HG02840 (cell line): ENCODE results near the gene FADS2.

Source experiments
- ATAC-seq: cut with Tn5 transposase; IDR thresholded peaks from one replicate; pipeline ENCODE4 v1.9.1; 2021; ENCODE audit warnings: mild to moderate bottlenecking, moderate library complexity, moderate number of reproducible peaks; ENCODE audit not compliant: unreplicated experiment, low FRiP score

The FADS2 gene

GRCh38 chr11:61795459-61795858, 32.6 kb upstream of the FADS2 start:
- ATAC-seq, result no peak

DNA sequence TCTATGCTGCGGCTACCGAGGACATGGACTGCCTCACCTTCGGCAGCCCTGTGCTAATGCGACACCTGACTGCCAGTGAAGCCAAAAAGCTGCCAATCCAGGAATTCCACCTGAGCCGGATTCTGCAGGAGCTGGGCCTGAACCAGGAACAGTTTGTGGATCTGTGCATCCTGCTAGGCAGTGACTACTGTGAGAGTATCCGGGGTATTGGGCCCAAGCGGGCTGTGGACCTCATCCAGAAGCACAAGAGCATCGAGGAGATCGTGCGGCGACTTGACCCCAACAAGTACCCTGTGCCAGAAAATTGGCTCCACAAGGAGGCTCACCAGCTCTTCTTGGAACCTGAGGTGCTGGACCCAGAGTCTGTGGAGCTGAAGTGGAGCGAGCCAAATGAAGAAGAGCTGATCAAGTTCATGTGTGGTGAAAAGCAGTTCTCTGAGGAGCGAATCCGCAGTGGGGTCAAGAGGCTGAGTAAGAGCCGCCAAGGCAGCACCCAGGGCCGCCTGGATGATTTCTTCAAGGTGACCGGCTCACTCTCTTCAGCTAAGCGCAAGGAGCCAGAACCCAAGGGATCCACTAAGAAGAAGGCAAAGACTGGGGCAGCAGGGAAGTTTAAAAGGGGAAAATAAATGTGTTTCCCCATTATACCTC, 32.1 kb upstream of the FADS2 start:
- no peak for ATAC-seq

DNA sequence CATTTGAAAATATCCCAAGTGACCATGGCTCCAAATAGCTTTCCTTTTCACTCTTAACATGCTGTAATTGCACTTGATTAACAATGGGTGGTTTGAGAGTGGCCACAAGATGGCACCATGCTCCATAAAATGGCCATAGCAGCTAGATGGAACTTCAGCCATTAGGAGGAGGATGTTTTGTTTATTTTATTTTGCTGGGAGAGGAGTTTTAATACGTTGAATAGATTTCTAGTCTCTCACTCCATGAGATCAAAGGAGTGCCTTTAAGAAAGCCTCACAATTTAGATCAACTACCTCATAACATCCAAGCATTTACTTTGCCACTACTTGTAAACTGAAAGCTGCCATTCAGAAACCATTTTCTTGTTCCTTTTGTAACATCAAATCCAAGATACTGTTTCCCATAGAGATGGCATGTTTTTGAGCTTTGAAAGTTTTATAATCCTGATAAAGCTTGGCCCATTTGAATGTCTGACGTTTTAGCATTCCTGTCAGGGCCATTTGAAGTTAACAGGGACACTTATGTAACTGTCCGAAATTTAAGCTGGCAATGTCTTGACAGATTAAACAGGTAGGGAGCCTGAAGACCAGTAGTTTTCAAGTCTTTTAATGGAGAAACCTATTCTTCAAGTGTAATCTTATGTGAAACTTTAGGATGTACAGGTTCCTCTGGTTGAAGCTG, 30.7 kb upstream of the FADS2 start:
- ATAC-seq, result no peak

DNA sequence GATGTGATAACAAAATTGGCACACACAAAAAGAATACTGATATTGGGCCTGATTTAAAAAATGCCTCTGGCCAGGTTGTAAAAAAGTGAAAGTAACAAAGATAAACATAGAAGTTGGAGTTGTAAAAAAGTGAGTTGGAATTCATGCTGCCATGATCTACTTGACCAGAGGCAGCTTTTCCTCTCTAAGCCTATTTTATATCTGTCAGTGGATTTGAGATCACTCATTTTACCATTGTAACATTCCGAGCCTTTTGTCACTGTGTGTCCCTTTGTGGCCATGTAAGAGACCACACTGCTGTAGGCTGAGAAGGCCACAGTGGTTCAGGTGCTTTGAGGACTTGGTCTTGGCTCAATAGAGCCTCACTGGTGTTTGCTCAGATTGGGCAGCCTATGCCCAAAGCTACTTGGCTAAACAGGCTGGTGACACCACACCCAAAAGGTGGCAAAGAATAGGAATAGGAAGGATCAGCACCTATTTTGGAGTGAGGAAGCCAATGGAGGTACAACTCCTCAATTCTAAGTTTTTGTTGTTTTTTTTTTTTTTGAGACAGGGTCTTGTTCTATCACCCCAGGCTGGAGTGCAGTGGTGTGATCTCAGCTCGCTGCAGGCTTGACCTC, 28.3 kb upstream of the FADS2 start:
- ATAC-seq, result no peak

- ATAC-seq, result no peak
Measured at GRCh38 chr11:61800331-61801281, 27.5 kb upstream of the FADS2 start.

- no peak for ATAC-seq
Measured at GRCh38 chr11:61802605-61803004, 25.5 kb upstream of the FADS2 start.

DNA sequence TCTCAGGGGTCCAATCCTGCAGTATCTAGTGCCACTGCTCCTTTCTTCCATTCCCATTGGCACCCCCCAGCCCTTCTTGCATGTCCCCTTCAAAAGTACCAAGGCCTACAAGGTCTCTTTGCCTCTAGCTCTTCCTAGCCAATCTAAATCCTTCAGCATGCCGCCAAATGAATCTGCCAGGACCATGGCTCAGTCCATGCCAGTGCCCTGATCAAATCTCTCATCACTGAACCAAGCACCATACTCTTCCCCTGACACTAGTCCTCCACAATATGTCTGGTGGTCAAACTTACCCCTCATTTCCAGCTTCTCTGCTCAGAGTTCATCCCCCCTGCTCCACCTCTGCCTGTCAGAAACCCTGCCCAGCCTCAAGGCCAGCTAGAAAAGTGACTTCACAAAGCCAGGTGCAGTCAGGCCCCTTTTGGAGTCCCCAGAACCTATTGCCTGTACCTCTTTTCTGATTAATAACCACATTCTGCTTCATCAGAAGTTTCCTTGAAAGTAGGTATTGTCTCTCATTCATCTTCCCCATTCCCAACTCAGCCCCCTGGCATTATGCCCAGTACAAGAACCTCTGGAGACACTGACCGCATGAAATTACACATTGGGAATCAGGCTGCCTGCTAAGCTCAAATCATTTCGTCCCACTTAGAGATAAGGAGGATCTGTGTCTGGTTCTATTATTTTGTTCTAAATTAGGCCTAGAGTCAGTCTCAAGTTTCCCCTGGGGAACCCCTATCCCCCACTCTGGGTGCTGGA, 24.0 kb upstream of the FADS2 start:
- no peak for ATAC-seq

GRCh38 chr11:61805146-61805545, 23.0 kb upstream of the FADS2 start:
- no peak for ATAC-seq

- no peak for ATAC-seq
Measured at GRCh38 chr11:61806785-61807184, 21.3 kb upstream of the FADS2 start.

DNA sequence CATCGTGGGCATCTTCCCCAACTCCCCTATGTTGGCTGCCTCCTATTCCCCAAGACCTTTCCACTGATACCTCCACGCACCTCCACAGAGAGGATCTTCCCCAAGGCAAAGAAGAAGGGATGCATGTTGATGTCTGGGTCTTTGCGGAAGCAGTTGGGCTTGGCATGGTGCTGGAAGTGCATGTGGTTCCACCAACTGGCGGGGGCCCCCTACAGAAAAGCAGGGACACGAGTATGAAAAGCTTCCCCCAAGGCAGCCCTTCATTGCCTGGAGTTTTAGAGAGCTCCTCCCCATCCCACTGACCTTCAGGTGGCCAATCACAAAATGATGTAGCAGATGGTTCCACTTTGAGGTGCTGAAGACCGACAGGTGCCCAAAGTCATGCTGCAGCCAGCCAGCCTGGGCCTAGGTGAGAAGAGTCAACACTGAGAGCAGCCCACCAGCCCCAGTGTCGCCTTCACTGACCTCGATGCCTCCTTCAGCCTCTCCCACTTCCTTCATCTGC, 17.4 kb upstream of the FADS2 start:
- ATAC-seq, result no peak

DNA sequence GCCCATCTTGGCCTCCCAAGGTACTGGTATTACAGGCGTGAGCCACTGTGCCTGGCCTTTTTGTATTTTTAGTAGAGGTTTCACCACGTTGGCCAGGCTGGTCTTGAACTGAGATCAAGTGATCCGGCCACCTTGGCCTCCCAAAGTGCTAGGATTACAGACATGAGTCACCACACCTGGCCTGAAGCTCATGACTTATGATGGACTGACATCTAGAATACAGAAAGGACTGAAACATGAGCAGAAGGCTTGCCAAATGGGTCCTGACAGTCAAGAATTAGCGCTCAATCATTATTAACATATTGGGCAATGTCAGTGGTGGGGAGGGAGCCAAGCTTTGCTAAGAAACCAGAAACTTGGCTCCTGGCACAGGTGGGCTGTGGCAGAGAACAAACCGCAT, 16.3 kb upstream of the FADS2 start:
- ATAC-seq, result no peak

GRCh38 chr11:61812736-61813411, 15.2 kb upstream of the FADS2 start:
- ATAC-seq, result no peak

DNA sequence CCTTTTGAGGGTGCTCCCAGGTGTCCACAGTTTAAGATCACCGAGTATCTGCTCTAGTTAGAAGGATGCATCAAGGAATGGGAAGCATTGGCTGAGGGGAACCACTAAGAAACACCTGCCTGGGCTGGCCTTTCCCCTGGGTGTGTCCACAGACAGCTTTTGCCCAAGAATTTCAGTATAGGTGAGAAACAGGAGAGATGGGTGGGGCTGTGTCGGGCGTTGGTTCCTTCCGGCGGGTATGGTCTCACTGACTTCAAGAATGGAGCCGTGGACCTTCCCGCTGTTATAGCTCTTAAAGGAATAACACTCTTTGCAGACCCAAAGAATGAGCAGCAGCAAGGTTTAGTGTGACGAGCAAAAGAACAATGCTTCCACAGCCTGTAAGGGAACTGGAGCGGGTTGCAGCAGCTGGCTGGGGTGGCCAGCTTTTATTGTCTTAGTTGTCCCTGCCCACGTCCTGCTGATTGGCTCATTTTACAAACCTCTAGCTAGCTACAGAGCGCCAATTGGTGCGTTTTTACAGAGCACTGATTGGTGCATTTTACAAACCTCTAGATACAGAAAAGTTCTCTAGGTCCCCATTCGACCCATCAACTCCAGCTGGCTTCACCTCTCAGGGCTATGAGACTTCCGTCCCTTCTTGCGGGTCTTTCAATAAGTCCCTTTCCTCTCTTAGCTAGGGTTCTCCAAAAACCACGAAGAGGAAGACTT, 13.7 kb upstream of the FADS2 start:
- no peak for ATAC-seq

- no peak for ATAC-seq
Measured at GRCh38 chr11:61814958-61815789, 12.9 kb upstream of the FADS2 start.

DNA sequence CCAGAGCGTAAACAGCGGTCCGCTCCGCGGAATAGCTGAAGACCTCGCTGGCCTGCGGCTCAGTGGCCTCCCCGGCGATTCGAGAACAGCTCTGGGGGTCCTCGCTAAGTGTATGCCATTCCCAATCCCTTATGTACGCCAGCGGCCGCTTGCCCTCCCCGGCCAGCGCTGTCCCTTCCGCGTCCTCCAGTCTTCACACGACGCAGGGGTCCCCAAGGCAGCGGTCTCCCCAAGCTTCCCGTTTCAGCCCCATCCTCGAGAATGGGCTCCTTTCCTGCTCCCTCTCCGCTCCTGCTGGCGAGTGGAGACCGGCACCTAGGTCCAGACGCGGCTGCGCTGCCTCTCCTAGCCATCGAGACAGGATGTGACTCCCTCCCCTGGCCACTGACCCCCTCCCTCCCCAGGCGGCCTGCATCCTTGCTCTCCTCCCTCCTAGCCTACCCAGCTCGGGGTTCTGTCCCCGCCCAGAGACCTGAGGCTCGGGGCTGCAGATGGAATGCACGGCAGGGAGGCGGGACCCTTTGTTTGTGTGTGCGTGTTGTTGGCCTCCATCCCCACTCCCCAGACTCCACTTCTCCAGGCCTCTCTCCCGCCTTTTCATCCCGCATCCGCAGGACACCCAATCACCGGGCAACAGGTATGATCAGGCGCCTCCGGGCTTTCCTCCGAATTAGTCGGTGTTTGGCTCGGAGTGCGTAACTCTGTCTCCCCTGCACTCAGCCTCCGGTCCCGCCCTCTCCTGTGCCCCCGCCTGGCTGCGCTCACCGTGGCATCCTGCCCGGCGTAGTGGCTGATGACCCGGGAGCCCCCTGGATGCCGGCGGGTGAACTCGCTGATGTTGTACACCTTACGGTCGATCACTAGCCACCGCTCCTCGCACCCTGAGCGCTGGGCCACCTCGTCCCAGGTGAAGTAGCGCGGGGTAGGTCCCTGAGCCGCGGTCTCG, 12.0 kb upstream of the FADS2 start:
- peak; percentile 26 for ATAC-seq

DNA sequence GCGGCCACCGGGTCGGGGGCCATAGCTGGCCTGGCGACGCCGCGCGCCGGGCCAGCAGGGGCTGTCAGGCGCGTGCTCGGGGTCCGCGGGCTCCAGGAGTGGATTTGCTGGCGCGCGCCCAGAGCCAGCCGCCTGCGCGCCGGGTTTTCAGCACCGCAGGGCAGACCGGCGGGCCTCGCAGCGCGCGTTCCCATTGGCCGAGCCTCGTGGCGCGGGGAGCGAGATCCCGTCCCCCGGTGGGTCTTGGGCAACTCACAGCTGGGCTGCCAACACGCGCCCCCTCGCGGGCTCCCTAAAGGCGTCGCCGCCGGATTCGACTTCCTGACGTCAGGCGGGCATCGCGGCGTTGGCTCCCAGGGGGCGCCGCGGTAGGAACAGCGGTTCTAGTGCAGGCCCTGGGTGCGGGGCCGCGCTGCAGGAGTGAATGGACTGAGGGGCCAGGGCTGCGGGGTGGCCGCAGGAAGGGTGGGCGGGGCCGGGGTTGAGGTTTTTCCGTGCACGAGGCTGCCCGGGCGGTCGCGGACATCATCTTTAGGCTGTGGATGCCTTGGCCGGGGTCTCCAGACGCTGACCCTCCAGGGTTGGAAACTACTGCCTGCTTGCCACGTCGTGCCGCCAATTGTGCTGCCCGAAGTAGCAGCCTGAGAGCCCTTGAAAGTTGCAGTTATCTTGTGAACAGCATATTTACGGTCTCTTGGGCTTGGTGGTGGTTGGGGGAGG, 11.2 kb upstream of the FADS2 start, which contains the start of gene FADS1:
Gene FADS1, minus strand, starts transcription at position 268 of the 720 bp plus-strand sequence. Its CDS starts 74 bp downstream, at position 194.
- peak; percentile 38 for ATAC-seq
